GM18873 (cell line): ENCODE data around the gene CCDC150.
"Not testable (repeated sequence)": the region's sequence is repeated elsewhere in the genome, so short reads cannot be mapped to it uniquely, and the experiment has no call there.

Experiments used
- ATAC-seq: cut with Tn5 transposase; IDR thresholded peaks from one replicate; pipeline ENCODE4 v1.9.1; 2021; ENCODE audit warnings: mild to moderate bottlenecking, moderate library complexity, moderate number of reproducible peaks; ENCODE audit not compliant: unreplicated experiment, low FRiP score

The CCDC150 gene

DNA sequence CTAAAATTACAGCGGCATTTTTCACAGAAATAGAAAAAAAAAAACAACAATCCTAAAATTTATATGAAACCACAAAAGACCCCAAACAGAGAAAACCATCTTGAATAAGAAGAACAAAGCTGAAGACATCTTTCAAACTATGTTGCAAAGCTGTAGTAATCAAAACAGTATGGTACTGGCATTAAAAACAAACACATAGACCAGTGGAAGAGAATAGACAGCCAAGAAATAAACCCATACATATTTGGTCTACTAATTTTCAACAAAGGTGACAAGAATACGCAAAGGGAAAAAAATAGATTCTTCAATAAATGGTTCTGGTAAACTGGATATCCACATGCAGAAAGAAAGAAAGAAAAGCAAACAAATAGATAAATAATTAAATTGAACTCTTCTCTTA is 9.0 kb upstream of the CCDC150 start:
- ATAC-seq = no peak

GRCh38 chr2:196635156-196635555 is 4.4 kb upstream of the CCDC150 start:
- no peak for ATAC-seq

DNA sequence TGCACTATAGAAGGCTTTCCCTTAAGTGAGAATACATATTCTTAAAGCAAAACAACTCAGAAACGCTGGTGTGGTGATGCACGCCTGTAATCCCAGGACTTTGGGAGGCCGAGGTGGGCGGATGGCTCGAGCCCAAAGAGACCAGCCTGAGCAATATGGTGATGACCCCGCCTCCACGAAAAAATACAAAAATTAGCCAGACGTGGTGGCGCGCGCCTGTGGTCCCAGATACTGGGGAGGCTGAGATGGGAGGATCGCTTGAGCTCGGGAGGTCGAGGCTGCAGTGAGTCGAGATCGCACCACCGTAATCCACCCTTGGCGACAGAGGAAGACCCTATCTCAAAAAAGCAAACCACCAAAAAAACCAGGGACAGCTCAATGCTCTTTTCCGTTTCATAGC is 750 bp upstream of the CCDC150 start:
- no peak for ATAC-seq

- no peak for ATAC-seq
These were observed 575 bp downstream of the CCDC150 start for GRCh38 chr2:196640031-196640548.

GRCh38 chr2:196649202-196649601 is 9.7 kb downstream of the CCDC150 start:
- no peak for ATAC-seq

GRCh38 chr2:196651387-196652094 is 12.0 kb downstream of the CCDC150 start:
- no peak for ATAC-seq

DNA sequence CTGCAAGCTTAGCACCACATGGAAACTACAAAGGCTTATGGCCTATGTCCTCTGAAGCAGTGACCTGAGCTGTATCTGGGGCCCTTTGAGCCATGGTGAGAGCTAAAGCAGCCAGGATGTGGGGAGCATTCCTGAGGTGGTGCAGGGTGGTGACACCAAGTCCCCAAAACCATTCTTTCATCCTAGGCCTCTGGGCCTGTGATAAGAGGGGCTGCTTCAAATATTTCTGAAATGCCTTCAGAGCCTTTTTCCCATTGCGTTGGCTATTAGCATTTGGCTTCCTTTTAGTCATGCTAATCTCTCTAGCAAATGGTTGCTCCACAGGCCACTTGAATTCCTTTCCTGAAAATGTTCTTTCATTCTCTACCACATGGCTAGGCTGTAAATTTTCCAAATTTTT is 13.4 kb downstream of the CCDC150 start:
- no peak for ATAC-seq

- no peak for ATAC-seq
These were observed 14.3 kb downstream of the CCDC150 start for GRCh38 chr2:196653843-196654242.

GRCh38 chr2:196655761-196656160 is 16.2 kb downstream of the CCDC150 start:
- ATAC-seq = no peak

- no peak for ATAC-seq
These were observed 17.8 kb downstream of the CCDC150 start for GRCh38 chr2:196657333-196657732.

GRCh38 chr2:196659844-196660243 is 20.3 kb downstream of the CCDC150 start:
- no peak for ATAC-seq

DNA sequence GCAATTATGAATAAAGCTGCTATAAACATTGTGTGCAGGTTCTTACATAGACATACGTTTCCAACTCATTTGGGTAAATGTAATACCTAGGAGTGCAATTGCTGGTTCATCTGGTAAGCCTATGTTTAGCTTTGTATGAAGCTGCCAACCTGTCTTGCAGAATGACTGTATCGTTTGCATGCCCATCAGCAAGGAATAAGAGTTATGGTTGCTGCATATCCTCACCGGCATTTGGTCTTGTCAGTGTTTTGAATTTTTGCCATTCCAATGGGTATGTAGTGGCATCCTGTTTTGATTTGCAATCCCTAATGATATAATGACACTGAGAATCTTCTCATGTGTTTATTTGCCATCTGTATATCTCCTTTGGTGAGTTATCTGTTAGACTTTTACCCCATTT is 20.7 kb downstream of the CCDC150 start:
- ATAC-seq = no peak

DNA sequence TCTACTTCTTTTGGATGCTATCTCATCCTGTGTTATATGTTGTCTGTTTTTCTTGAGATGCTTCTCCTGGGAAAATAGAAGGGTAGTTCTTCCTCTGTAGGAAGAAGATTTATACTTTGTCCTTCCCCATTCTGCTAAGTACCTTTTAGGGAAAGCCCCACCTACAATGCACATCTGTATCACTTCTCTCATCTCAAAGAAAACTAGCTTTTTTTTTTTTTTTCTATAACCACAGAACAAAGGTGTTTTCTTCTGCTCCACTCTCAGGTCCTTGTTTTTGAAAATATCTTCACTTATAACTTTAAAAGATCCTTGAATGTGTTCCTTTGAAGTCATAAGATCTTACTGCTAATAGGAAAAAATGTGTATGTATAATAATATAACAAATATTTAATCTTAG is 30.8 kb downstream of the CCDC150 start:
- no peak for ATAC-seq

- no peak for ATAC-seq
These were observed 36.4 kb downstream of the CCDC150 start for GRCh38 chr2:196675963-196676362.

- ATAC-seq = no peak
These were observed 37.9 kb downstream of the CCDC150 start for GRCh38 chr2:196677404-196677803.

GRCh38 chr2:196679368-196679767 is 39.9 kb downstream of the CCDC150 start:
- ATAC-seq = no peak

- ATAC-seq = no peak
These were observed 42.0 kb downstream of the CCDC150 start for GRCh38 chr2:196681510-196681909.

- ATAC-seq = no peak
These were observed 46.3 kb downstream of the CCDC150 start for GRCh38 chr2:196685792-196686191.

DNA sequence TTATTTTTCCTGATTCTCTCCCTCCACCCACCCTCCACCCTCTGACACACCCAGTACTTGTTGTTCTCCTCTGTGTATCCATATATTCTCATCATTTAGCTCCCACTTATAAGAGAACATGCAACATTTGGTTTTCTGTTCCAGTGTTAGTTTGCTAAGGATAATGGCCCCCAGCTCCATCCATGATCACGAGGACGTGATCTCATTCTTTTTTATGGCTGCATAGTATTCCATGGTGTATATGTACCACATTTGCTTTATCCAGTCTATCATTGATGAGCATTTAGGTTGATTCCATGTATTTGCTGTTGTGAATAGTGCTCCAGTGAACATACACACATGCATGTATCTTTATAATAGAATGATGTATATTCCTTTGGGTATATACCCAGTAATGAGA is 47.2 kb downstream of the CCDC150 start:
- ATAC-seq = not testable (repeated sequence)

GRCh38 chr2:196696423-196697079 is 57.0 kb downstream of the CCDC150 start:
- ATAC-seq = no peak

DNA sequence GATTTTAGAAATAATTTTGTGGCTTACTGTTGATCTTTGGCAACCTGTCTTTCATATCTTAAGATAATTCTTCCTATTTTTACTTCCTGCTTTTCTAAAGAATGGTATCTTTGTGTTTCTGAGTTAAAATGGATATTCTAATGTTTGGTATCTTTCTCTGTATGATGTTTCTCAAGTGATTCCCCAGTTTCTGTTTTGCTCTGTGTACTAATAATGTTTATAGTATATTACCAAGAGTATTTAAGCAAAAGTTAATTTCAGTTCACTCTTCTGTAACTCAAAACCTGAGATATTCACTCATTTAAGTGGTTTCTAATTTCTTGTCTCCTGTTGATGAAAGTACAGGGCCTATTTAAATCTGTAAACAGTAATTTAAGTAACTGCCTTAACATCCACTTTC is 58.3 kb downstream of the CCDC150 start:
- ATAC-seq = no peak

- no peak for ATAC-seq
These were observed 63.1 kb downstream of the CCDC150 start for GRCh38 chr2:196702641-196703040.
